Measurements from ENCODE around the gene LDLRAD4. TPM values are rescaled to one million over a fixed set of nuclear protein-coding genes. Genes with fewer than 3 reads are reported as not detected.

Gene LDLRAD4
- total and polyA plus RNA-seq, 8 donors, result 14.1 to 26.6 (median 18.8) TPM

DNA sequence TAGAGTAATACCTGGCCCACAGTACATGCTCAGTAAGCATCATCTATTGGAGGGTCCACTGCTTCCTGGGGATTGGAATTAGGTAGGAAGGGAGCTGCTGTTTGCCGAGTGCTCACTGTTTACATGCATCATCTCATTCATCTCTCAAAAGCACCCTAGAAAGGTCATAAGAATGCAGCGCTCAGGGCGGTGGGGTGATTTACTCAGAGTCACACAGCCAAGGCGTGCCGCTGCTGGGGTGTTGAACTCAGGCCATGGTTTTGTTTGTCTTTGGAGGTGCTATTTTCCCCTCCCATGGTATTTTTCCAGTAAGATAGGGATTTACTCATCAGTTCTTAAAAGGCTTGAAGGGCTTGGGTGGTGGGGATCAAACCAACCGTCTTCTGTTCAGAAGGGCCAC is 227.5 kb downstream of the LDLRAD4 start:
- Histone ChIP-seq H3K27me3 (no peaks in the 10 kb centered on the region), H3K4me1 (peaks cover 6 to 8% of the 10 kb centered on the region in 2 donors), H3K27ac (no peak overlapping the region), H3K9me3 (no peaks in the 10 kb centered on the region), H3K4me3 (no peak overlapping the region), H3K36me3 (no peaks in the 10 kb centered on the region)
- TF ChIP-seq, protein P1, sequence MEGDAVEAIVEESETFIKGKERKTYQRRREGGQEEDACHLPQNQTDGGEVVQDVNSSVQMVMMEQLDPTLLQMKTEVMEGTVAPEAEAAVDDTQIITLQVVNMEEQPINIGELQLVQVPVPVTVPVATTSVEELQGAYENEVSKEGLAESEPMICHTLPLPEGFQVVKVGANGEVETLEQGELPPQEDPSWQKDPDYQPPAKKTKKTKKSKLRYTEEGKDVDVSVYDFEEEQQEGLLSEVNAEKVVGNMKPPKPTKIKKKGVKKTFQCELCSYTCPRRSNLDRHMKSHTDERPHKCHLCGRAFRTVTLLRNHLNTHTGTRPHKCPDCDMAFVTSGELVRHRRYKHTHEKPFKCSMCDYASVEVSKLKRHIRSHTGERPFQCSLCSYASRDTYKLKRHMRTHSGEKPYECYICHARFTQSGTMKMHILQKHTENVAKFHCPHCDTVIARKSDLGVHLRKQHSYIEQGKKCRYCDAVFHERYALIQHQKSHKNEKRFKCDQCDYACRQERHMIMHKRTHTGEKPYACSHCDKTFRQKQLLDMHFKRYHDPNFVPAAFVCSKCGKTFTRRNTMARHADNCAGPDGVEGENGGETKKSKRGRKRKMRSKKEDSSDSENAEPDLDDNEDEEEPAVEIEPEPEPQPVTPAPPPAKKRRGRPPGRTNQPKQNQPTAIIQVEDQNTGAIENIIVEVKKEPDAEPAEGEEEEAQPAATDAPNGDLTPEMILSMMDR (IDR thresholded peaks at IDR 0.05), result no peak
- intact Hi-C loops (cut with DNase I), result no loop called here
- ATAC-seq (no peak), DNase-seq (no peak)

DNA sequence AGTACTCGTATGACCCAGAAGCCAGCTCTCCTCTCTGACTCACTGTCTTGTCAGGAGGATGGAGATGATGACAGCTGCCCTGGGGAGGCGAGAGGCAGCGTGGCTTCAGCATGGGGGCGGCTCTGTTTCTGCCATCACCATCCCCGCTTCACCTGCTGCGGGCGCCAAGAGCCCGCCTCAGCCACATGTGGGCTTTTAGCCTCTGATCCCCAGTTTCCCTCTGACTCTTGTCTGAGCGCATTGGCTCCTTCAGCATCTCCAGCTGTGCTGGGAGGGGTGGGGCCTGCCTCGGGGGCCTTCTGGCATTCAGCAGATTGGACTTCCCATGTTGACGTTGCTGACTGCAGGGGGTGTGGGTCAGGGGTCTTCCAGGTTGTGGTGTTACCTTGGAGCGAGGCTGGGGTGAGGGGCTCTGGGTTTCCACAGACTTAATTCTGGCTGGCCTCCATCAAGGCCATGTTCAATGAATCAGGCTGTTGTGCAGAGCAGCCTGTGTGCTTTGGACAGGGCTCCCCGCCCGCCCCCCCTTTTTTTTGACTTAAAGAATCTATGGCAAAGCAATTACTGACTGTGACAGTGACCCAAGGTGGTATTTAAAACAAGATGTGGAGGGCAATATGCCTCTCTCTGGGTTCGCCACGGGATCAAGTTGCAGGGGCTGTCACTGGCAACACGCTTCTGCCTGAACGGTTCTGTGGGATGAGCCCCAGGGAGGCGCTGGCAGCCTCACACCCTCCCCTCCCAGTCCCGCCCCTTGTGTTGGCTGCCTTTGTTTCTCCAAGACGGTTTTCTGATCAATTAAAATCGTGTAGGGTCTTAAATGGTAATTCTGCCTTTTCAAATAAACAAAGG is 228.3 kb downstream of the LDLRAD4 start:
- TF ChIP-seq, protein P1 (IDR thresholded peaks at IDR 0.05), result no peak
- intact Hi-C loops (cut with DNase I), result no loop called here
- no peaks in the 10 kb centered on the region for H3K9me3 ChIP-seq
- no peak for DNase-seq
- H3K27me3 ChIP-seq, result no peaks in the 10 kb centered on the region
- H3K4me3 ChIP-seq, result no peak overlapping the region
- H3K36me3 ChIP-seq, result no peaks in the 10 kb centered on the region
- no peak for ATAC-seq
- no peak overlapping the region for H3K27ac ChIP-seq
- peaks cover 6 to 16% of the 10 kb centered on the region in 2 donors for H3K4me1 ChIP-seq

DNA sequence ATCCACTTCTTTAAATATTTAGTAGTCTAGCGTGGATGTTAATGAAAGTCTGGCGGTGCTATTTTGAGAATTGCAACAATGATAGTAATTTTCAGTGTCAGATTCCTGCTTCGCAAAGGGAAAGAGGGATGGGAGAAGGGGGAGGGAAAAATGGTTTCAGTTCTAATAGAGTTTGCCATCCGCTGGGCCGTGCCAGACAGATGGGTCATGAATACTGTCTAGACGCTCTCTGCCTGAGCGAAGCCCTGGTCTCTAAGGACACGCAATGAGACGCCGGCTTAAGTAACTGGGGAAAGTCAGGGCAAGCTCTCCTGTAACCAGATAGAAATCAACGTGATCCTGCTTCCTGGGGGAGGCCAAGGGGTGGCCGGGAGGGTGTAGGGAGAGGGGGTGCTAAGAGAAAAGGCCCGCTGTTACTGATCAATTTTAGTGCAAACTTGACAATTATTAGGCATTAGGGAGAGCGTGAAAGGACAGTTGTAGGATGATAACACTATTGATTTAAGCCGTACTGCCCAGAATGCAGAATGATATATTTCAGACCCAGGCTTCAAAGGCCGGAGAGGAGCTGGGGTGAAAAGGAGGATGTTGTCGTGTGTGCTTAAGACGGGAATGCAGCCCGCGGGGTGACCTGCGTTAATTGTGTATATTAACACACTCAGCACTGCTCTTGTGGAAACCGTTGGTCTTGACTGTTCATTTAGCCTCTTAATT is 229.2 kb downstream of the LDLRAD4 start:
- intact Hi-C loops (cut with DNase I), result no loop called here
- DNase-seq, result peak in 1 of 4 donors; percentile 38
- no peaks in the 10 kb centered on the region for H3K27me3 ChIP-seq
- ATAC-seq, result peak; percentile 53
- H3K9me3 ChIP-seq, result no peaks in the 10 kb centered on the region
- no peak overlapping the region for H3K4me3 ChIP-seq
- H3K27ac ChIP-seq, result no peak overlapping the region
- peaks cover 11 to 24% of the 10 kb centered on the region in 2 donors for H3K4me1 ChIP-seq
- H3K36me3 ChIP-seq, result no peaks in the 10 kb centered on the region
- TF ChIP-seq, protein P1 (IDR thresholded peaks at IDR 0.05), result no peak

DNA sequence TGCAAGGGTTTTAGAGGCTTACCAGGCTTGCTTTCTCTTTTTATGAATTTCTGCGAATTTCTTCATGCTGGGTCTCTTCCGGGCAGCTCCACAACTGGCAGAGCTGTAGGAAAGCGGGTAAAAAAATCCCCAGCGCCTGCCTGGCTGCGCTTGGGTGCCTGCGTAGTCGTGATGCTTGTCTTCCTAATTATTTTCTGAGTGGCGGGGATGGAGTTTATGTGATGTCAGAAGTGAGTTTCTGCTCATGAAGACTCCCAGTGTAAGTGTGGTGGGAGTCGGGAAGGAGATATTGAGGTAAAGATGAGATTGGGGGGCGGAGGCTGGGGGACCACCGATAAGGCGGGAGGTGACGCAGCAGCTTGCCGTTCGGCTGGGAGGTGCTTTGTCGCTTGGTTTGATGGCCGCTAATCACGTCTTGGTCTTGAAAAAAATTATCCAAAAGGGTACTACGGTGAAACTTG is 229.8 kb downstream of the LDLRAD4 start:
- no peak overlapping the region for H3K4me3 ChIP-seq
- ATAC-seq (no peak), DNase-seq (no peak)
- peaks cover 11 to 24% of the 10 kb centered on the region in 2 donors for H3K4me1 ChIP-seq
- TF ChIP-seq, protein P1 (IDR thresholded peaks at IDR 0.05), result no peak
- H3K27ac ChIP-seq, result no peak overlapping the region
- H3K27me3 ChIP-seq, result no peaks in the 10 kb centered on the region
- no peaks in the 10 kb centered on the region for H3K36me3 ChIP-seq
- no peaks in the 10 kb centered on the region for H3K9me3 ChIP-seq
- intact Hi-C loops (cut with DNase I), result no loop called here

DNA sequence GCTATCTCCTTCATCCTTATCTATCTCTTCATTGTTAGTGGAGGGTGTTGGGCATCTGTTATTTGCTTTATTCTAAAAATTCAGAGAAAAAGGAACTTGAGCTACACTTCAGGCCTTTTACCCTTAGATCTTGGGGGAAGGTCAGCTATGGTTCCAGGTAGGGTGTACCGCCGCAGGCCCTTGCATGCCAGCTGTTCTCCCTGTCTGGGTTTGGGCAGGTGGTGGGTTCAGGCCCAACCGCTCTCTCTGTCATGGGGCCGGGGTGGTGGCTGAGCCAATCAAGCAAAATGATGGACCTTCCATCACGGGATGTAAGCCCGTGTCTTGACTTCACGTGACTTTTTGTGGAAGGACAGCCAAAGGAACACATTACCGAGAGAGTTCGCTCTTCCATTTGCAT is 231.1 kb downstream of the LDLRAD4 start:
- DNase-seq, result no peak
- Histone ChIP-seq H3K4me1 (peaks cover 11 to 24% of the 10 kb centered on the region in 2 donors), H3K36me3 (no peaks in the 10 kb centered on the region), H3K9me3 (no peaks in the 10 kb centered on the region), H3K27me3 (no peaks in the 10 kb centered on the region), H3K4me3 (no peak overlapping the region), H3K27ac (no peak overlapping the region)
- intact Hi-C loops (cut with DNase I), result no loop called here
- no peak for ATAC-seq
- TF ChIP-seq, protein P1 (IDR thresholded peaks at IDR 0.05), result no peak
